OCI-LY3 (cell line): ENCODE data around the gene CHD5.

Experiments used
- CTCF ChIP-seq: fragments of 200-600, 300-600 bp; sonication (generic); IDR thresholded peaks from 2 replicates; pipeline ENCODE4 v1.5.1; 2014; ENCODE audit warnings: antibody characterized with exemption, low read length, low read depth
- EZH2phosphoT487 ChIP-seq: fragments of 200-600 bp; shearing (Covaris generic); IDR thresholded peaks from 2 replicates; pipeline ENCODE4 v1.6.1; 2018; ENCODE audit warnings: antibody characterized with exemption, mixed run types, low read depth

- TF ChIP-seq CTCF (no peak), EZH2phosphoT487 (no peak)
Observed at GRCh38 chr1:6107409-6108356, 72.4 kb downstream of the CHD5 start.
